PC-9 (cell line): ENCODE data around the gene FAM168A.

Experiments
- CTCF ChIP-seq: fragments of 200-600 bp; sonication (generic); conservative IDR thresholded peaks from 2 replicates; pipeline ENCODE4 v1.6.1; 2017; ENCODE audit warnings: mixed run types, antibody characterized with exemption, mild to moderate bottlenecking, moderate library complexity
- EZH2 ChIP-seq: fragments of 200-600 bp; sonication (generic); IDR thresholded peaks from 2 replicates; pipeline ENCODE4 v1.8.0; 2017; ENCODE audit warnings: antibody characterized with exemption, low read depth

GRCh38 chr11:73498343-73498742 lies 99.6 kb downstream of the FAM168A start:
- no peak for TF ChIP-seq CTCF
- no peak for TF ChIP-seq EZH2
